ENCODE measurements around the gene TRMT61B.

The TRMT61B gene

DNA sequence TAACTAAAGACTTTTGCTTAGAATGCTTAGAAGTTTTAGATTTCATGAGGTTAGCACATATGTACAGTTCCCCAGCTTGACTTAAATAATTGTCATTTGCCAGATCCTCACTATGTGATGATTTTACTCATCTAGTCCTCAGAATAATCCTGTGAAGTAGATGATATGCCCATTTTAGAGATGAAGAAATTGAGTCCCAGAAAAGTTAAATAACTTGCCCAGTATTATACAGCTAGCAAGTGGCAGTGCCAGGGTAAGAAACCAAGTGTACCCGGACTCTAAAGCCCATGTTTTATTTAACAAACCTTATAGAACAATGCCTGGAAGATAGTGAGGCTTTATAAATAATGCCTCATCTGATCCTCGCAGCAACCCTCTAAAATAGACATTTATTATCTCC lies 31.1 kb downstream of the TRMT61B start:
- TF ChIP-seq, protein P1, sequence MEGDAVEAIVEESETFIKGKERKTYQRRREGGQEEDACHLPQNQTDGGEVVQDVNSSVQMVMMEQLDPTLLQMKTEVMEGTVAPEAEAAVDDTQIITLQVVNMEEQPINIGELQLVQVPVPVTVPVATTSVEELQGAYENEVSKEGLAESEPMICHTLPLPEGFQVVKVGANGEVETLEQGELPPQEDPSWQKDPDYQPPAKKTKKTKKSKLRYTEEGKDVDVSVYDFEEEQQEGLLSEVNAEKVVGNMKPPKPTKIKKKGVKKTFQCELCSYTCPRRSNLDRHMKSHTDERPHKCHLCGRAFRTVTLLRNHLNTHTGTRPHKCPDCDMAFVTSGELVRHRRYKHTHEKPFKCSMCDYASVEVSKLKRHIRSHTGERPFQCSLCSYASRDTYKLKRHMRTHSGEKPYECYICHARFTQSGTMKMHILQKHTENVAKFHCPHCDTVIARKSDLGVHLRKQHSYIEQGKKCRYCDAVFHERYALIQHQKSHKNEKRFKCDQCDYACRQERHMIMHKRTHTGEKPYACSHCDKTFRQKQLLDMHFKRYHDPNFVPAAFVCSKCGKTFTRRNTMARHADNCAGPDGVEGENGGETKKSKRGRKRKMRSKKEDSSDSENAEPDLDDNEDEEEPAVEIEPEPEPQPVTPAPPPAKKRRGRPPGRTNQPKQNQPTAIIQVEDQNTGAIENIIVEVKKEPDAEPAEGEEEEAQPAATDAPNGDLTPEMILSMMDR (IDR thresholded peaks at IDR 0.05; ENCODE audit: borderline replicate concordance, control extremely low read depth, extremely low read depth, insufficient read depth, missing control alignments) = no peak
- in situ Hi-C loops (cut with MboI; ENCODE audit: low sequenced_read_pairs, unreplicated experiment) = no loop called here
- no peak for DNase-seq (ENCODE audit: low spot score)

DNA sequence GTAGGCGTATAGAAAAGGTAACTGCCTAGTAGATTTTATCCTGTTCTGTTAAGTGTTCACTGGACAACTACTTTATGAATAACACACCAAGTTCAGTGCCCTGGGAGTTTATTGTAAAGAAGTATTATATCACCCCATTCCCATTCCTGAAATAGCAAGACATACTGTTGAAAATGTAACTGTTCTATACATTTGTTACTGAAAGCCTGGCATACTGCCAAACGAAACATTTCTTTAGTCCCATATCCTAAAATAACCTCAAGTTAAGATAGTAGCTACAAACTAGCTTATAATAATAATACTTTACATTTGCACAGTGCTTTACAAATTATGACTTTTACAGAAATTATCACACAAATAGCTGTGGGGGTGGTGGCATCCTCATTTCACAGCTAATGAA lies 34.3 kb downstream of the TRMT61B start:
- in situ Hi-C loops (cut with MboI; ENCODE audit: low sequenced_read_pairs, unreplicated experiment) = no loop called here
- no peak for DNase-seq (ENCODE audit: low spot score)
- TF ChIP-seq, protein P1 (IDR thresholded peaks at IDR 0.05; ENCODE audit: borderline replicate concordance, control extremely low read depth, extremely low read depth, insufficient read depth, missing control alignments) = no peak

GRCh38 chr2:28833740-28834470 lies 36.2 kb downstream of the TRMT61B start:
- TF ChIP-seq, protein P1 (IDR thresholded peaks at IDR 0.05; ENCODE audit: borderline replicate concordance, control extremely low read depth, extremely low read depth, insufficient read depth, missing control alignments) = no peak
- in situ Hi-C loops (cut with MboI; ENCODE audit: low sequenced_read_pairs, unreplicated experiment) = no loop called here

DNA sequence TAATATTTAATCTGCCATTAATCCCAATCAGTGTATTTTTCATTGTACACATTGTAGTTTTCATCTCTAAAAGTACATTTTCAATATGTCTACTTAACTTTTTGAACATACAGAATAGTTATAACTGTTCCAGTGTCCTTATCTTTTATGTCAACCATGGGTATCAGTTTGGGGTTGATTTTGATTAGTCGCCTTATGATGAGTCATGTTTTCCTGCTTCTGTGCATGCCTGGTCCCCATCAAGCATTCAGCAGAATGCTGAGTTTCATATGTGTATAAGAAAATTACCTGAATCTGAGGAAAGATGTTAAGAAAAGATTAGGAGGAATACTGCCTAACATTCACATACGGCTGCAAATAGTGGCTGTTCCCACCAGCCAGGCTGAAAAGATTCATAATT lies 41.7 kb downstream of the TRMT61B start:
- DNase-seq (ENCODE audit: low spot score) = no peak
- in situ Hi-C loops (cut with MboI; ENCODE audit: low sequenced_read_pairs, unreplicated experiment) = no loop called here
- TF ChIP-seq, protein P1 (IDR thresholded peaks at IDR 0.05; ENCODE audit: borderline replicate concordance, control extremely low read depth, extremely low read depth, insufficient read depth, missing control alignments) = no peak

More at GRCh38 chr2:28833740-28834470, 36.2 kb downstream of the TRMT61B start:
- no peak for DNase-seq (ENCODE audit: low spot score)

DNA sequence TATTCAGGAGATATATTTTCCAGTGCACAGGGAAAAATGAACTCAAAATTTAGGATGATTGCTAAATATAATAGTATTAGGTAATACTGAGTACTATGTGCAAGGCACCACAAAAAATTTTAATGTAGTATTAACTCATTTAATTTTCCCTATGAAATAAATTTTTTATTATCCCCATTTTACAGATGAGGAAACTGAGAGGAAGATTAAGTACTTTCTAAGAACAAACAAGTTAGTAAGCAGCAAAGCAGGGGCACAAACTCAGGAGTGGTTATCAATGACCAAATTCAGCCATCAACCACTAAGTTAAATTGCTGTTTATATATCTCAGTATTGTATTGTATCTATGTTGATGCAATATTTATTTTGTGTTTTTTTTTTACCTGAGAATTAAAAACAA lies 45.2 kb downstream of the TRMT61B start:
- in situ Hi-C loops (cut with MboI; ENCODE audit: low sequenced_read_pairs, unreplicated experiment) = loop anchor here (25.0 kb wide), 1 partner anchor 362 kb away; no protein-coding TSS in a partner anchor
- no peak for DNase-seq (ENCODE audit: low spot score)
- TF ChIP-seq, protein P1 (IDR thresholded peaks at IDR 0.05; ENCODE audit: borderline replicate concordance, control extremely low read depth, extremely low read depth, insufficient read depth, missing control alignments) = no peak

GRCh38 chr2:28824207-28824606 lies 45.9 kb downstream of the TRMT61B start:
- TF ChIP-seq, protein P1 (IDR thresholded peaks at IDR 0.05; ENCODE audit: borderline replicate concordance, control extremely low read depth, extremely low read depth, insufficient read depth, missing control alignments) = no peak
- in situ Hi-C loops (cut with MboI; ENCODE audit: low sequenced_read_pairs, unreplicated experiment) = loop anchor here (25.0 kb wide), 1 partner anchor 363 kb away; no protein-coding TSS in a partner anchor
- no peak for DNase-seq (ENCODE audit: low spot score)

All from GM13976 (cell line).